WERI-Rb-1 (cell line): ENCODE measurements around the gene ABI3BP.

Experiments
- DNase-seq: peaks from one replicate; pipeline ENCODE4 v3.0.0-alpha.2; 2020
- H3K27ac ChIP-seq: fragments of 250-450 bp; sonication (Bioruptor Pico); 2 replicates; pipeline ENCODE4 v1.5.1; 2020; ENCODE audit warnings: mild to moderate bottlenecking, moderate library complexity
- H3K27me3 ChIP-seq: fragments of 250-450 bp; sonication (Bioruptor Pico); 2 replicates; pipeline ENCODE4 v1.5.1; 2021; ENCODE audit warnings: mild to moderate bottlenecking, low read depth, moderate library complexity; ENCODE audit not compliant: insufficient read depth, severe bottlenecking
- H3K36me3 ChIP-seq: fragments of 250-450 bp; sonication (Bioruptor Pico); 2 replicates; pipeline ENCODE4 v1.5.1; 2020; ENCODE audit warnings: mild to moderate bottlenecking, moderate library complexity
- H3K4me3 ChIP-seq: 2 replicates; pipeline ENCODE4 v1.5.1; 2011; ENCODE audit warnings: low read depth, mild to moderate bottlenecking, control low read depth, low read length
- H3K9me3 ChIP-seq: fragments of 250-450 bp; sonication (Bioruptor Pico); 2 replicates; pipeline ENCODE4 v1.5.1; 2021; ENCODE audit warnings: mild to moderate bottlenecking, moderate library complexity; ENCODE audit not compliant: severe bottlenecking
- TF ChIP-seq, protein P1 (sequence below): IDR thresholded peaks from 2 replicates; pipeline ENCODE4 v1.5.1; 2011; ENCODE audit warnings: low read depth, mild to moderate bottlenecking, control low read depth, inconsistent platforms, low read length

The ABI3BP gene

DNA sequence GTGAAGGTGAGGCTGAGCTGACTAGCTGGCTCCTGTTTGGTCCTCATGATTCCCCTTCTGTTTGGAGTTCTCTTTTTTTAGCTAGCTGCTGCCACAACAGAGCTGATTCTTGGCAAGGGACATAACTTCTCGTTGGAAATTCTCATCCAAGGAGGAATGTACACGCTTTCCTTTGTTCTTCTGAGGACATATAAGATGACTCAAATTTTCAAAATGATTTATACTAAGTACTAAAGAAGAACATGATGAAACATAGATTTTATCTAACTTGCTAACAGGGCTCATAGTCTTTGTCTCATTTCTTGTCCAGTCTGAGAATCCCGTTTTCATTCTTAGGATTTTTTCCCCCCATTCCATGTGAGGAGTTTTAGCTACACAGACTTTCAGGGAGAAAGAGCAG lies 286.9 kb downstream of the ABI3BP start:
- TF ChIP-seq, protein P1, sequence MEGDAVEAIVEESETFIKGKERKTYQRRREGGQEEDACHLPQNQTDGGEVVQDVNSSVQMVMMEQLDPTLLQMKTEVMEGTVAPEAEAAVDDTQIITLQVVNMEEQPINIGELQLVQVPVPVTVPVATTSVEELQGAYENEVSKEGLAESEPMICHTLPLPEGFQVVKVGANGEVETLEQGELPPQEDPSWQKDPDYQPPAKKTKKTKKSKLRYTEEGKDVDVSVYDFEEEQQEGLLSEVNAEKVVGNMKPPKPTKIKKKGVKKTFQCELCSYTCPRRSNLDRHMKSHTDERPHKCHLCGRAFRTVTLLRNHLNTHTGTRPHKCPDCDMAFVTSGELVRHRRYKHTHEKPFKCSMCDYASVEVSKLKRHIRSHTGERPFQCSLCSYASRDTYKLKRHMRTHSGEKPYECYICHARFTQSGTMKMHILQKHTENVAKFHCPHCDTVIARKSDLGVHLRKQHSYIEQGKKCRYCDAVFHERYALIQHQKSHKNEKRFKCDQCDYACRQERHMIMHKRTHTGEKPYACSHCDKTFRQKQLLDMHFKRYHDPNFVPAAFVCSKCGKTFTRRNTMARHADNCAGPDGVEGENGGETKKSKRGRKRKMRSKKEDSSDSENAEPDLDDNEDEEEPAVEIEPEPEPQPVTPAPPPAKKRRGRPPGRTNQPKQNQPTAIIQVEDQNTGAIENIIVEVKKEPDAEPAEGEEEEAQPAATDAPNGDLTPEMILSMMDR = no peak
- H3K27me3 ChIP-seq = no peaks in the 10 kb centered on the region
- DNase-seq = no peak
- no peaks in the 10 kb centered on the region for H3K9me3 ChIP-seq
- no peak overlapping the region for H3K4me3 ChIP-seq
- H3K27ac ChIP-seq = no peak overlapping the region
- H3K36me3 ChIP-seq = peaks cover 4% of the 10 kb centered on the region

- TF ChIP-seq, protein P1 = no peak
- Histone ChIP-seq H3K27me3 (no peaks in the 10 kb centered on the region), H3K4me3 (no peak overlapping the region), H3K27ac (no peak overlapping the region), H3K36me3 (no peaks in the 10 kb centered on the region), H3K9me3 (no peaks in the 10 kb centered on the region)
- no peak for DNase-seq
Observed at GRCh38 chr3:100703865-100704264, 289.4 kb downstream of the ABI3BP start.

DNA sequence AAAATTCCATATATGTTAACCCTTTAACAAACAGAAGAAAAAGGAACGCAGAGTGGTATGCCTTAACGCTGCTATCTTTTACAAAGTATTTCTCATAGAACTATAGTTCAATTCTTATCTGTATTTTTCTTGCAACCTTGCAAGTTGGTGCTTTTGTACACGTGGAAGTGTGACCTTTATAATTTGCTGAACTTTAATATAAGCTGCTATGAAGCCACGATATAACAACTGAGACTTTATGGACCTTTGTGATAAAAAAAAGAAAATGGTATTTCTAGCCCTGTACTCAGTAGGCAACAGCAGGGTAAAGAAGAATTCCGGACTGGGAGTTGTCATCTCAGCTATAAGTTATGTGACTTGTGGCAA lies 290.3 kb downstream of the ABI3BP start:
- Histone ChIP-seq H3K27me3 (no peaks in the 10 kb centered on the region), H3K4me3 (no peak overlapping the region), H3K36me3 (no peaks in the 10 kb centered on the region), H3K27ac (no peak overlapping the region), H3K9me3 (no peaks in the 10 kb centered on the region)
- TF ChIP-seq, protein P1 = no peak
- DNase-seq = no peak

- Histone ChIP-seq H3K27ac (no peak overlapping the region), H3K27me3 (no peaks in the 10 kb centered on the region), H3K36me3 (no peaks in the 10 kb centered on the region), H3K4me3 (no peak overlapping the region), H3K9me3 (no peaks in the 10 kb centered on the region)
- TF ChIP-seq, protein P1 = no peak
- DNase-seq = no peak
Observed at GRCh38 chr3:100702082-100702979, 290.9 kb downstream of the ABI3BP start.

- Histone ChIP-seq H3K27ac (no peak overlapping the region), H3K4me3 (no peak overlapping the region), H3K36me3 (no peaks in the 10 kb centered on the region), H3K9me3 (no peaks in the 10 kb centered on the region), H3K27me3 (no peaks in the 10 kb centered on the region)
- DNase-seq = no peak
- TF ChIP-seq, protein P1 = no peak
Observed at GRCh38 chr3:100700708-100701107, 292.5 kb downstream of the ABI3BP start.
